Measurements from ENCODE around the gene MRC2. TPM values are rescaled to one million over a fixed set of nuclear protein-coding genes. Genes with fewer than 3 reads are reported as not detected.
A peak's percentile ranks its signal among the peaks of the same experiment; 100 is the strongest.

MRC2 gene
- total and polyA plus RNA-seq, 5 experiments from 2014 or later = 0.74 to 11.0 (median 1.3) TPM

GRCh38 chr17:62658136-62658920 is 30.9 kb downstream of the MRC2 start:
- Mint-ChIP-seq H3K9me3 (peaks cover 6 to 26% (median 10%) of the 10 kb centered on the region in 9 donors), H3K4me3 (no peak overlapping the region), H3K4me1 (peaks cover 1 to 9% (median 4%) of the 10 kb centered on the region in 4 donors), H3K27me3 (peaks cover 0 to 1% (median 0%) of the 10 kb centered on the region in 5 donors), H3K36me3 (peaks cover 0 to 11% (median 10%) of the 10 kb centered on the region in 3 donors), H3K27ac (peak overlapping the region in 1 of 10 donors; percentile 63)
- DNase-seq (no peak), ATAC-seq (no peak)
- POLR2A ChIA-PET = no interaction called here

- peak overlapping the region in 1 of 10 donors; percentile 42 for H3K27ac Mint-ChIP-seq
- H3K36me3 Mint-ChIP-seq = peaks cover 0 to 11% (median 10%) of the 10 kb centered on the region in 3 donors
- POLR2A ChIA-PET = no interaction called here
Measured at GRCh38 chr17:62660629-62661118, 33.2 kb downstream of the MRC2 start.

GRCh38 chr17:62661337-62661736 is 33.9 kb downstream of the MRC2 start:
- Mint-ChIP-seq H3K9me3 (peaks cover 6 to 26% (median 10%) of the 10 kb centered on the region in 9 donors), H3K36me3 (peaks cover 0 to 11% (median 10%) of the 10 kb centered on the region in 3 donors), H3K27ac (peak overlapping the region in 1 of 10 donors; percentile 36), H3K4me3 (no peak overlapping the region), H3K4me1 (no peaks in the 10 kb centered on the region), H3K27me3 (peaks cover 0 to 1% (median 0%) of the 10 kb centered on the region in 5 donors)
- POLR2A ChIA-PET = no interaction called here
- DNase-seq = no peak
- ATAC-seq = no peak

More at GRCh38 chr17:62660629-62661118, 33.2 kb downstream of the MRC2 start:
- Mint-ChIP-seq H3K27me3 (peaks cover 0 to 1% (median 0%) of the 10 kb centered on the region in 5 donors), H3K4me1 (no peaks in the 10 kb centered on the region), H3K4me3 (no peak overlapping the region), H3K9me3 (peaks cover 6 to 26% (median 10%) of the 10 kb centered on the region in 9 donors)
- DNase-seq (no peak), ATAC-seq (no peak)

GRCh38 chr17:62662855-62663254 is 35.4 kb downstream of the MRC2 start:
- H3K27me3 Mint-ChIP-seq = peaks cover 0 to 1% (median 0%) of the 10 kb centered on the region in 5 donors
- no peak overlapping the region for H3K4me3 Mint-ChIP-seq
- POLR2A ChIA-PET = no interaction called here
- H3K27ac Mint-ChIP-seq = no peak overlapping the region
- H3K9me3 Mint-ChIP-seq = peaks cover 6 to 26% (median 10%) of the 10 kb centered on the region in 9 donors
- ATAC-seq (no peak), DNase-seq (no peak)
- peaks cover 0 to 11% (median 10%) of the 10 kb centered on the region in 3 donors for H3K36me3 Mint-ChIP-seq
- peaks cover 0 to 4% (median under 1%) of the 10 kb centered on the region in 4 donors for H3K4me1 Mint-ChIP-seq

GRCh38 chr17:62663304-62663703 is 35.8 kb downstream of the MRC2 start:
- Mint-ChIP-seq H3K27me3 (peaks cover 0 to 1% (median 0%) of the 10 kb centered on the region in 5 donors), H3K4me1 (peaks cover under 1 to 7% (median 3%) of the 10 kb centered on the region in 4 donors), H3K4me3 (no peak overlapping the region), H3K9me3 (peaks cover 6 to 26% (median 10%) of the 10 kb centered on the region in 9 donors), H3K27ac (peak overlapping the region in 1 of 10 donors; percentile 28), H3K36me3 (peaks cover 0 to 11% (median 10%) of the 10 kb centered on the region in 3 donors)
- POLR2A ChIA-PET = no interaction called here
- DNase-seq (no peak), ATAC-seq (no peak)

GRCh38 chr17:62664336-62665120 is 37.1 kb downstream of the MRC2 start:
- peaks cover 6 to 14% (median 9%) of the 10 kb centered on the region in 4 donors for H3K4me1 Mint-ChIP-seq
- H3K4me3 Mint-ChIP-seq = no peak overlapping the region
- POLR2A ChIA-PET = no interaction called here
- no peak for ATAC-seq
- no peak for DNase-seq
- H3K36me3 Mint-ChIP-seq = peaks cover 0 to 11% (median 8%) of the 10 kb centered on the region in 3 donors
- no peaks in the 10 kb centered on the region for H3K27me3 Mint-ChIP-seq
- peaks cover 6 to 23% (median 10%) of the 10 kb centered on the region in 9 donors for H3K9me3 Mint-ChIP-seq
- H3K27ac Mint-ChIP-seq = no peak overlapping the region

- DNase-seq (no peak), ATAC-seq (no peak)
- POLR2A ChIA-PET = no interaction called here
- Mint-ChIP-seq H3K9me3 (peaks cover 3 to 12% (median 9%) of the 10 kb centered on the region in 9 donors), H3K4me3 (no peak overlapping the region), H3K27me3 (no peaks in the 10 kb centered on the region), H3K36me3 (peaks cover 0 to 9% (median 7%) of the 10 kb centered on the region in 3 donors), H3K4me1 (peaks cover 6 to 14% (median 9%) of the 10 kb centered on the region in 4 donors), H3K27ac (no peak overlapping the region)
Measured at GRCh38 chr17:62665599-62665998, 38.1 kb downstream of the MRC2 start.

- no peak for DNase-seq
- Mint-ChIP-seq H3K4me3 (no peak overlapping the region), H3K27me3 (no peaks in the 10 kb centered on the region), H3K4me1 (peaks cover 6 to 14% (median 9%) of the 10 kb centered on the region in 4 donors), H3K9me3 (peaks cover 0 to 6% (median 4%) of the 10 kb centered on the region in 9 donors), H3K27ac (no peak overlapping the region), H3K36me3 (peaks cover 0 to 4% (median 3%) of the 10 kb centered on the region in 3 donors)
- no peak for ATAC-seq
- POLR2A ChIA-PET = no interaction called here
Measured at GRCh38 chr17:62666061-62666800, 38.8 kb downstream of the MRC2 start.

- Mint-ChIP-seq H3K27ac (peak overlapping the region in 1 of 10 donors; percentile 66), H3K27me3 (no peaks in the 10 kb centered on the region), H3K9me3 (peaks cover 0 to 2% (median 0%) of the 10 kb centered on the region in 9 donors), H3K4me3 (no peak overlapping the region), H3K36me3 (no peaks in the 10 kb centered on the region), H3K4me1 (peaks cover 6 to 16% (median 9%) of the 10 kb centered on the region in 4 donors)
- ATAC-seq (no peak), DNase-seq (no peak)
- POLR2A ChIA-PET = no interaction called here
Measured at GRCh38 chr17:62666801-62667591, 39.5 kb downstream of the MRC2 start.

GRCh38 chr17:62668091-62668804 is 40.8 kb downstream of the MRC2 start:
- Mint-ChIP-seq H3K4me1 (peaks cover 8 to 21% (median 12%) of the 10 kb centered on the region in 4 donors), H3K9me3 (no peaks in the 10 kb centered on the region), H3K27me3 (no peaks in the 10 kb centered on the region), H3K27ac (peak overlapping the region in 7 of 10 donors; percentile 6 to 79 (median 66)), H3K36me3 (peaks cover 0 to 2% (median 0%) of the 10 kb centered on the region in 3 donors), H3K4me3 (no peak overlapping the region)
- POLR2A ChIA-PET = no interaction called here
- no peak for DNase-seq
- ATAC-seq = no peak

GRCh38 chr17:62670202-62670821 is 42.8 kb downstream of the MRC2 start:
- H3K27me3 Mint-ChIP-seq = no peaks in the 10 kb centered on the region
- no peaks in the 10 kb centered on the region for H3K9me3 Mint-ChIP-seq
- H3K4me3 Mint-ChIP-seq = no peak overlapping the region
- ATAC-seq = no peak
- H3K27ac Mint-ChIP-seq = no peak overlapping the region
- H3K36me3 Mint-ChIP-seq = peaks cover 0 to 2% (median 0%) of the 10 kb centered on the region in 3 donors
- peaks cover 8 to 21% (median 12%) of the 10 kb centered on the region in 4 donors for H3K4me1 Mint-ChIP-seq
- POLR2A ChIA-PET = no interaction called here
- no peak for DNase-seq

Measured in naive thymus-derived CD8-positive, alpha-beta T cell (primary cell).